ENCODE measurements around the gene BACE1. TPM values are rescaled to one million over a fixed set of nuclear protein-coding genes. Genes with fewer than 3 reads are reported as not detected.

Gene BACE1
- total and polyA plus RNA-seq, 10 of the 15 experiments (the other 5 are each of a cell fraction or from before 2014, with no cell fraction given): 0.07 to 1.6 (median 0.32) TPM

DNA sequence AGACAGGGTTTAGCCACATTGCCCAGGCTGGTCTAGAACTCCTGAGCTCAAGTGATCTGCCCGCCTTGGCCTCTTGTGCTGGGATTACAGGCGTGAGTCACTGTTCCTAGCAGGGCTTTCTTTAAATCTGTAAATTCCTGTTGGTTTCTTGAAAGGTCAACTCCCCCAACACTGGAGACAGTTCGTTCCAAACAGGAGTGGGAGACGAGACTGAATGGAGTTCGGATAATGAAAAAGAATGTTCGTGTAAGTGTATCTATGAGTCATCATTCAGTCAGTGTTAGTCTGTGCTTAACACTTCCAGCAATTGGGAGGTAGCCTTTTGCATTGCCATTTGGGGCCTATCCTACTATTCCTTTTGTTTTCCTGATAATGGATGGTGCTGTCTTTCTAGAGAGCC is 34.9 kb downstream of the BACE1 start:
- POLR2A ChIA-PET: no interaction called here
- FAIRE-seq: no peak

More for the DNA sequence above, 34.9 kb downstream of the BACE1 start:
- intact Hi-C loops (cut with micrococcal nuclease; ENCODE audit: unreplicated experiment) (no loop called here), in situ Hi-C loops (cut with MboI) (no loop called here)
- H3K4me3 ChIP-seq: no peak overlapping the region
- no TSS peak for BruUV-seq (replicated peaks)
- no peak overlapping the region for H3K9ac ChIP-seq (ENCODE audit: control insufficient read depth, insufficient read depth, low read length)
- no peaks in the 10 kb centered on the region for H3K79me2 ChIP-seq (ENCODE audit: control insufficient read depth, insufficient read depth, low read length)
- ATAC-seq (no peak), DNase-seq (ENCODE audit: low read depth, low spot score) (no peak)
- peaks cover 4 to 13% of the 10 kb centered on the region in 2 experiments; a peak in 3 of 4 replicates for H3K36me3 ChIP-seq (ENCODE audit: control insufficient read depth in 2 of 2, insufficient read depth in 2 of 2, low read length in 1 of 2)
- no peak overlapping the region for H2AFZ ChIP-seq (ENCODE audit: control insufficient read depth, low read depth, low read length)
- H3K27ac ChIP-seq (ENCODE audit: control insufficient read depth, insufficient read depth): no peak overlapping the region
- RAD21 ChIA-PET (ENCODE audit: unreplicated experiment): no interaction called here
- no peaks in the 10 kb centered on the region for H3K27me3 ChIP-seq (replicated peaks in 1 of 2; ENCODE audit: control insufficient read depth in 2 of 2, insufficient read depth in 2 of 2, low read length in 1 of 2)
- TF ChIP-seq TARDBP (IDR thresholded peaks at IDR 0.05; ENCODE audit: borderline replicate concordance) (no peak), ZZZ3 (IDR thresholded peaks at IDR 0.05; ENCODE audit: control insufficient read depth, insufficient read length, low read depth) (no peak), GATAD2B (conservative IDR thresholded peaks at IDR 0.05; ENCODE audit: low read depth) (no peak), NFYB (IDR thresholded peaks at IDR 0.05; ENCODE audit: insufficient read depth, low read depth, low read length) (no peak), RBBP5 (conservative IDR thresholded peaks at IDR 0.05) (no peak), NR2C1 (IDR thresholded peaks at IDR 0.05) (no peak)
- TF ChIP-seq, protein P1, sequence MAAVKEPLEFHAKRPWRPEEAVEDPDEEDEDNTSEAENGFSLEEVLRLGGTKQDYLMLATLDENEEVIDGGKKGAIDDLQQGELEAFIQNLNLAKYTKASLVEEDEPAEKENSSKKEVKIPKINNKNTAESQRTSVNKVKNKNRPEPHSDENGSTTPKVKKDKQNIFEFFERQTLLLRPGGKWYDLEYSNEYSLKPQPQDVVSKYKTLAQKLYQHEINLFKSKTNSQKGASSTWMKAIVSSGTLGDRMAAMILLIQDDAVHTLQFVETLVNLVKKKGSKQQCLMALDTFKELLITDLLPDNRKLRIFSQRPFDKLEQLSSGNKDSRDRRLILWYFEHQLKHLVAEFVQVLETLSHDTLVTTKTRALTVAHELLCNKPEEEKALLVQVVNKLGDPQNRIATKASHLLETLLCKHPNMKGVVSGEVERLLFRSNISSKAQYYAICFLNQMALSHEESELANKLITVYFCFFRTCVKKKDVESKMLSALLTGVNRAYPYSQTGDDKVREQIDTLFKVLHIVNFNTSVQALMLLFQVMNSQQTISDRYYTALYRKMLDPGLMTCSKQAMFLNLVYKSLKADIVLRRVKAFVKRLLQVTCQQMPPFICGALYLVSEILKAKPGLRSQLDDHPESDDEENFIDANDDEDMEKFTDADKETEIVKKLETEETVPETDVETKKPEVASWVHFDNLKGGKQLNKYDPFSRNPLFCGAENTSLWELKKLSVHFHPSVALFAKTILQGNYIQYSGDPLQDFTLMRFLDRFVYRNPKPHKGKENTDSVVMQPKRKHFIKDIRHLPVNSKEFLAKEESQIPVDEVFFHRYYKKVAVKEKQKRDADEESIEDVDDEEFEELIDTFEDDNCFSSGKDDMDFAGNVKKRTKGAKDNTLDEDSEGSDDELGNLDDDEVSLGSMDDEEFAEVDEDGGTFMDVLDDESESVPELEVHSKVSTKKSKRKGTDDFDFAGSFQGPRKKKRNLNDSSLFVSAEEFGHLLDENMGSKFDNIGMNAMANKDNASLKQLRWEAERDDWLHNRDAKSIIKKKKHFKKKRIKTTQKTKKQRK (IDR thresholded peaks at IDR 0.05; ENCODE audit: low read depth, low read length): no peak
- WGBS (ENCODE audit: insufficient coverage, insufficient replicate concordance, low lambda C conversion rate, missing lambda C conversion rate): 96% methylated on average over 6 of the region's 6 CpGs
- SMC1A ChIA-PET (ENCODE audit: uncharacterized antibody, unreplicated experiment): no interaction called here
- no peak overlapping the region for H3K4me2 ChIP-seq (ENCODE audit: control insufficient read depth, insufficient read depth)
- no peaks in the 10 kb centered on the region for H3K4me1 ChIP-seq (ENCODE audit: control insufficient read depth, insufficient read depth, low read length)
- no peaks in the 10 kb centered on the region for H4K20me1 ChIP-seq (ENCODE audit: control insufficient read depth, insufficient read depth)
- CTCF ChIA-PET: no interaction called here
- no peaks in the 10 kb centered on the region for H3K9me3 ChIP-seq (replicated peaks; ENCODE audit: control insufficient read depth, insufficient read depth, low read length)

Data from GM12878 (cell line).